ENCODE measurements around the gene NCS1. TPM values are rescaled to one million over a fixed set of nuclear protein-coding genes. Genes with fewer than 3 reads are reported as not detected.

NCS1 gene
- total RNA-seq, 1 experiment from 2014 or later: 18.2 TPM

- Histone ChIP-seq H3K9me3 (no peaks in the 10 kb centered on the region), H3K4me3 (ENCODE audit: low read depth, low read length) (no peak overlapping the region), H3K4me1 (no peaks in the 10 kb centered on the region; the same call in 1 of the 2 replicates), H3K36me3 (ENCODE audit: control insufficient read depth, insufficient read depth, low read length) (no peaks in the 10 kb centered on the region), H3K27me3 (replicated peaks; ENCODE audit: control insufficient read depth, insufficient read depth, low read length) (no peaks in the 10 kb centered on the region)
- peak; percentile 53 to 73 for DNase-seq
- ChIA-PET POLR2A (interaction anchor here (1.0 kb wide), 1 partner anchor 62 kb away, joined by 3 read pairs; no protein-coding TSS in a partner anchor), CTCF (interaction anchor here (0.7 to 1.5 kb wide), 8 partner anchors 9 to 129 kb away, joined by 3 to 9 read pairs (median 4); no protein-coding TSS in a partner anchor)
- intact Hi-C loops (cut with micrococcal nuclease; ENCODE audit: unreplicated experiment): loop anchor here (1.0 kb wide), 2 partner anchors 62 to 128 kb away; no protein-coding TSS in a partner anchor
- TF ChIP-seq CTCF (IDR thresholded peaks at IDR 0.05; ENCODE audit: insufficient read depth in 1 of 2, low read depth in 1 of 2, low read length in 1 of 2, severe bottlenecking in 1 of 2, unreplicated experiment in 1 of 2): peak; percentile 98 to 99
- Mint-ChIP-seq H3K4me1 (ENCODE audit: low read depth, unreplicated experiment) (no peaks in the 10 kb centered on the region), H3K27me3 (ENCODE audit: insufficient read depth, unreplicated experiment) (no peaks in the 10 kb centered on the region), H3K9me3 (ENCODE audit: unreplicated experiment) (no peaks in the 10 kb centered on the region), H3K36me3 (ENCODE audit: insufficient read depth, unreplicated experiment) (peaks cover 14% of the 10 kb centered on the region), H3K27ac (ENCODE audit: unreplicated experiment) (no peak overlapping the region), H3K4me3 (ENCODE audit: unreplicated experiment) (no peak overlapping the region)
- BruUV-seq (replicated peaks): no TSS peak
Observed at GRCh38 chr9:130235558-130236435, 63.6 kb downstream of the NCS1 start.

DNA sequence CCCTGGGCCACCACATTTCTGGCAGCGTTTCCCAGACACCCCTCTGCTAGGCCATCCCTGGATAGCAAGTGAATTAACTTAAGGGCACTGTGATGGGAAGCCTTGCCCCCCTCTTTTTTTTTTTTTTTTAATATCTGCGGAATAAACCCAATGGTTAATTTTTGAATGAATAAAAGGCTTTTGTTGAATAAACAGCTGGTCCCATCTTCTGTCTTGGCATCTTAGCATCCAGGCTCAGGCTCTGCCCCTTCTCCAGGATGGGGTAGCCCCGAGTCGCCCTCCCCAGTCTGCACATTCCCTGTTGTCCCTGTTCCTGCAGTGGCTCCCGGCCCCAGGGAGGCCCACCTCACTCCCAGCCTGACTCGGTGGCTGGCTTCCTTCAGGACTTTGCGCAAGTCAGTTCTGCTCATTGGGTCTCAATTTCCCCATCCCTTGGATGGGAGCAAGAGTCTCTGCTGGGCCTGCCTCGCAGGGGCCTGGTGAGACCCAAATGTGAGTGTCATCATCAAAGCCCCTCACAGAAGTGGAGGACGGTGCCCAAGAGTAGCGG lies 64.3 kb downstream of the NCS1 start:
- Histone ChIP-seq H3K36me3 (ENCODE audit: control insufficient read depth, insufficient read depth, low read length) (no peaks in the 10 kb centered on the region), H3K27me3 (replicated peaks; ENCODE audit: control insufficient read depth, insufficient read depth, low read length) (no peaks in the 10 kb centered on the region), H3K4me3 (ENCODE audit: low read depth, low read length) (no peak overlapping the region), H3K9me3 (no peaks in the 10 kb centered on the region), H3K4me1 (no peaks in the 10 kb centered on the region; the same call in 1 of the 2 replicates)
- H3K36me3 Mint-ChIP-seq (ENCODE audit: insufficient read depth, unreplicated experiment): peaks cover 14% of the 10 kb centered on the region
- H3K27ac Mint-ChIP-seq (ENCODE audit: unreplicated experiment): no peak overlapping the region
- no peaks in the 10 kb centered on the region for H3K4me1 Mint-ChIP-seq (ENCODE audit: low read depth, unreplicated experiment)
- H3K4me3 Mint-ChIP-seq (ENCODE audit: unreplicated experiment): no peak overlapping the region
- intact Hi-C loops (cut with micrococcal nuclease; ENCODE audit: unreplicated experiment): loop anchor here (1.0 kb wide), 2 partner anchors 63 to 129 kb away; no protein-coding TSS in a partner anchor
- no peak for TF ChIP-seq CTCF (IDR thresholded peaks at IDR 0.05; ENCODE audit: insufficient read depth in 1 of 2, low read depth in 1 of 2, low read length in 1 of 2, severe bottlenecking in 1 of 2, unreplicated experiment in 1 of 2)
- no peaks in the 10 kb centered on the region for H3K27me3 Mint-ChIP-seq (ENCODE audit: insufficient read depth, unreplicated experiment)
- ChIA-PET POLR2A (interaction anchor here (1.0 kb wide), 1 partner anchor 63 kb away, joined by 3 read pairs; no protein-coding TSS in a partner anchor), CTCF (interaction anchor here (0.7 to 1.5 kb wide), 8 partner anchors 9 to 129 kb away, joined by 3 to 9 read pairs (median 4); no protein-coding TSS in a partner anchor)
- no TSS peak for BruUV-seq (replicated peaks)
- no peak for DNase-seq
- H3K9me3 Mint-ChIP-seq (ENCODE audit: unreplicated experiment): no peaks in the 10 kb centered on the region

- Histone ChIP-seq H3K4me3 (ENCODE audit: low read depth, low read length) (no peak overlapping the region), H3K9me3 (no peaks in the 10 kb centered on the region), H3K4me1 (no peaks in the 10 kb centered on the region; the same call in 1 of the 2 replicates), H3K27me3 (replicated peaks; ENCODE audit: control insufficient read depth, insufficient read depth, low read length) (no peaks in the 10 kb centered on the region), H3K36me3 (ENCODE audit: control insufficient read depth, insufficient read depth, low read length) (no peaks in the 10 kb centered on the region)
- ChIA-PET CTCF (interaction anchor here (1.5 kb wide), 1 partner anchor 9 kb away, joined by 4 read pairs; no protein-coding TSS in a partner anchor), POLR2A (no interaction called here)
- Mint-ChIP-seq H3K27me3 (ENCODE audit: insufficient read depth, unreplicated experiment) (no peaks in the 10 kb centered on the region), H3K4me3 (ENCODE audit: unreplicated experiment) (no peak overlapping the region), H3K9me3 (ENCODE audit: unreplicated experiment) (no peaks in the 10 kb centered on the region), H3K27ac (ENCODE audit: unreplicated experiment) (no peak overlapping the region), H3K4me1 (ENCODE audit: low read depth, unreplicated experiment) (no peaks in the 10 kb centered on the region), H3K36me3 (ENCODE audit: insufficient read depth, unreplicated experiment) (peaks cover 14% of the 10 kb centered on the region)
- no TSS peak for BruUV-seq (replicated peaks)
- no peak for DNase-seq
- intact Hi-C loops (cut with micrococcal nuclease; ENCODE audit: unreplicated experiment): no loop called here
- TF ChIP-seq CTCF (IDR thresholded peaks at IDR 0.05; ENCODE audit: insufficient read depth in 1 of 2, low read depth in 1 of 2, low read length in 1 of 2, severe bottlenecking in 1 of 2, unreplicated experiment in 1 of 2): no peak
Observed at GRCh38 chr9:130237076-130237475, 64.9 kb downstream of the NCS1 start.

Data from Caco-2 (cell line).